Testis (tissue), 2 donors: ENCODE measurements around the gene ENTPD6.
"Not testable (repeated sequence)": the region's sequence is repeated elsewhere in the genome, so short reads cannot be mapped to it uniquely, and the experiment has no call there.

Source experiments
- CTCF ChIP-seq, 3 experiments: fragments of 450-650 bp in 2 of 3; fragments of 200-600 bp in 1 of 3; sonication (generic) in 1 of 3; IDR thresholded peaks; one replicate each; pipeline ENCODE4 v1.5.1; 2016 to 2019; ENCODE audit warnings: antibody characterized with exemption in 3 of 3, mild to moderate bottlenecking in 2 of 3, moderate library complexity in 1 of 3
- POLR2A ChIP-seq: fragments of 450-650 bp; IDR thresholded peaks from one replicate; pipeline ENCODE4 v1.6.1; 2017; ENCODE audit warnings: antibody characterized with exemption, mild to moderate bottlenecking, moderate library complexity

- TF ChIP-seq CTCF (IDR thresholded peaks at IDR 0.05); POLR2A: not testable (repeated sequence)
These were observed 45.5 kb downstream of the ENTPD6 start for GRCh38 chr20:25240851-25241658.
